Stimulated activated CD4-positive, alpha-beta T cell treated with anti-CD3 and anti-CD28 coated beads, Interleukin-2, amount 100 ng/mL, for 48 hours (primary cell): Measurements from ENCODE around the gene CLSTN2.

Source experiments
- DNase-seq, 2 donors: peaks; one replicate each; pipeline ENCODE4 v3.0.0-alpha.2; 2020

Gene CLSTN2

DNA sequence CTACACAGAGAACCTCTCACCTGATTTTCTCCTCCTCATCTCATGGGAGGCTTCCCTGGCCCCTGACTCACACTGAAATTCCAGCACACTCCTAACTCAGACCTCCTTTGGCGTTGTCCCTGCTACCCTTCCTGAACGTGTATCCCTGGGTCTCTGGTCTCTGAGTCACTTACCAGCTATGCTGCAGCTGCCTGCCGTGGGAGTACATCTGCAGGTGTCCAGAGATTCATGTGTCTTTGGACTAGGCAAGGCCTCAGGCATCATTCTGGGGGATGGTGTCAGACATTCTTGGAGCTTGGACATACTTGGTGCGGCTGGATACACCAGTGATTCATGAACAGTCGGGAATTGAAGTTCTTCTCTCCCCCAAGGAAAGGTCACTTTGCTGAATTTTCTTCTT is 594.1 kb downstream of the CLSTN2 start:
- no peak for DNase-seq

DNA sequence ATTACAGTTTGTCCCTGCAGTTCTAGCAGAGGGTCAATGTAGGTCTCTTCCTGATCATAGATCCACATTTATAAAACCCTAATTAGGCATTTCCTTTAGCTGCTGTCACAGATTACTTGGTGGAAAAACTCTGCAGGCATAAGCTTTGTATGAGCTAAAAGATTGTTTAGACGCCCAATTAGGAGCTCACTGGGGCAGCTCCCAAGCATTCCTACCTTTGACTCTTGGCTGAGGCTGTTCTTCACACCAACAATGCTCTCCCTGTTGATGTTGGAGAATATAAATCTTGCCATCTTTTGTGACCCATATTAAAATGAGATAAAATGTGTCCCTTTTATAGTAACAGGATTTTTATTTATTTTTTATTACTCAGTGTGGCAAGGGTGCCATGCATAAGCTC is 594.6 kb downstream of the CLSTN2 start:
- no peak for DNase-seq

DNA sequence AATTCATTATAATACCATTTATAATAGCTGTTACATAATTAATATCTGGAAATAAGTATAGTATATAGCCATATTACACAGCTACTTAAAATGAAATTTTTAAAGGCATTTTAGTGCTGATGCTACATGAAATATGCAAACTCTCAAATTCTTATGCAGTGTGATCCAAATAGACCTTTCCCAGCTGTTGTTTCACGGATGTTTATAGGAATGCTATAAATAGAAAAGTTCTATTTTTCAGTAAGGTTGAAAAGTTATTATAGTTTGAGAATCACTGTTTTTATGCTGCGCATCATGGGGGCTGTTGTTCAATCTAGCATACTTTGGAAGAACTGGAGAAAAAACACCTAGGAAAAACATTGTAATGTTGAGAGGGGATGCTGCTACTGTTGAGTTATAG is 595.1 kb downstream of the CLSTN2 start:
- no peak for DNase-seq

DNA sequence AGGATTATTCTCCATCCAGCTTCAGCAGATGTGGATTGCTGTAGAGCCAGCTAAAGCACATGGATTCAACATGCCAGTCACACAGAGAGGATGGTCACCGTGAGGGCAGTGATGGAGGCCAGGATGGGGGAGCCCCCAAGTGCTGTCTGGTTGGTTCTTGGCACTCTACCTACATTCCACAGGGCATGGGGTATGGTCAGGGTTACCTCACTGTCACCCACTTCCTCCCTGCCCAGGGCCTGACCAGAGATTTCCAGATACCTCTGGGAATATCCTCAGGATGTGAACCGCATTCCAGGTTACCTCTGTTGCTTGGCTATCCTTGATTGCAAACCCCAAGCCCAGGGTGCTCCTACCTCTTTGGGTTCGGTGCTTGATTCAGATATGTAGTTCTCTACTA is 595.6 kb downstream of the CLSTN2 start:
- DNase-seq = no peak

DNA sequence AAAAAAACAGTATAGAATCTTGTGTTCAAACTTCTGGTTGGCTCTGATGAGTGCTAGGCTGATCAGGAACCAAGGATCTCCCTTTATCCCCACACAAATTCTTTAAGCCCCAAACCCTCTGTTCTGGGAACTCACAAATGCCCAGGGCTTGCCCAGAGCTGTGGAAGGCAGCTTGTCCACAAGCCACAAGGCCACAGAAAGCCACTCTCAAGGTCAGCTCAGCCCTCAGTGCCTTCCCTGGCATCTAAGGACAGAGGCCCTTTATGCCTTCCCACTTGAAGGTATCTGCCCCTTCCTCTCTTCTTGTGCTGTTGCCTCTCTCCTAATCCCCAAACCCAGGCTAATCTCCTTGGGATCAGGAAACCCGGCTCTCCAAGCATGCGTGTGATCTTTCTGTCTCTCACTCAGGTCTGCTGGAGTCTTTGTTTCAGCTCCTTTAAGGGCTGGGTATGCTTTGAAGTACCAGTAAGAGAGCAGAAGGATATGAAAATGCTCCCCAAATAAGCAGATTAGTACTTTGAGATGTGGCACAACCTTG is 597.9 kb downstream of the CLSTN2 start:
- no peak for DNase-seq

DNA sequence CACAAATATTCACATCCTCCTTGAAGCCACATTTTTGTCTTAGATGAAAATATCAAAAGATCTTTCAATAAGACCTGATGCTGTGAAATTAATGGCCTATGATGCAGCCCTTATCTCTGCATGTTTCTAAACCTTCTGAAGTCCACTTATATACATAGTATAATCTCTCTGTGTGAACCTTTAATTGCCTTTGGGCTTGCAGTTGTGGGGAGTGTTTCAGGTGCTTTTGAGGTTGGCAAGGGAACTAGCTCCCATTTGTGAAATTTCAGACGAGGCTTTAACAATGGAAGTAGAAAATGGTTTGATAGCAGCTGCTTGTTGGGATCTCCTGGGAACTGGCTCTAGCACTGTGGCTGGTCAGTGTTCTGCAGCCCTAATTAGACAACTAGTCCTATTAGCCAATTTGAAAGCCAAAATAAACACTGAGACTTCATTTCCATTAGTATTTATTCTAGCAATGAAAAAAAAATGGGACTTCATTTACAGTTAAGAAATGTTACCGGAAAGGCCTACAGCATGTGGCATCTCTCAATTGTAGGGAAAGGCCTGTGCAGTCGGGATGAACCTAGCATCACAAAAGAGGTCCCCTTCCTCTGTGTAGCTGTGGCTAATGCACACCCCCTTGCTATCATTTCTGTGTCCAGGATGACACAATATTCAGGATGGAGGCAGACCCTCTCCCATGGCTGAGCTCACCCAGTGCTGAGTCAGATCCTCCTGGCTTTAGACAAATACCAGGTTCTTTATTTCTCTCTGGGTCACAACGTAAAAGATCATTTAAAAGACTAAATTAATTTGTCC is 602.1 kb downstream of the CLSTN2 start:
- DNase-seq = no peak

DNA sequence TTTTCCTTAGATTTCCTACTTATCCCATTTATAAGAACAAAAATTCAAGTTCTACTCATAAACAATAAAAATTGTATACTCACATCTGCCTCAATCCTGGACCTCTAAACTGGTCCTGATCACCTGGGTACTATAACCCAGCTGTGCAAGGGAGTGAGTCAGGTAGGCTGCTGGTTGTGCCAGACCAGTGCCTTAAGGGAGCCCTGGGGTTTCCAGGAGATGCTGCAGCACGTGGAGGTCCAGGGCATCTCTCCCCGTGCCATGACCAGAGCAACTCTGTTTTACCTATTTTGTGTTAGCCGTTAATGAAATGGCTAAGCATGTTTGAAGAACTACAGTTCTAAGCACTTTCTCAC is 602.7 kb downstream of the CLSTN2 start:
- no peak for DNase-seq

DNA sequence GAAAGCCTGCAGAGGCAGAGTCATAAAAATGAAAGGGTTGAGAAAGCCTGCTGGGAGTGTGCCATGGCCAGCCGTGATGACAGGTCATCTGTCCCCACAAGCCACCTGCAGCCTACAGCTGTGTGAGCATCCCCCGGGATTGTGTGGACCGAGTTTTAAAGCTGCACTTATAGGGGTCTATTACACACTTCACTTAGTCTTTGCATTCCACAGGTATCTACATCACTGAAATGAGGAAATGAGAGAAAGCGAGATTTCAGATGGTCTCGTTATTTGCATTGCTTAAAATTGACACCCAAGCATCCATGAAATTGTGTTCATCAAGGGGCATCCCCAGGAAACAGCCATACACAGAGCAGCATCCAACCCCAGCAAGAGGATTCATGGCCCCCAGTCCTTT is 605.3 kb downstream of the CLSTN2 start:
- DNase-seq = no peak

DNA sequence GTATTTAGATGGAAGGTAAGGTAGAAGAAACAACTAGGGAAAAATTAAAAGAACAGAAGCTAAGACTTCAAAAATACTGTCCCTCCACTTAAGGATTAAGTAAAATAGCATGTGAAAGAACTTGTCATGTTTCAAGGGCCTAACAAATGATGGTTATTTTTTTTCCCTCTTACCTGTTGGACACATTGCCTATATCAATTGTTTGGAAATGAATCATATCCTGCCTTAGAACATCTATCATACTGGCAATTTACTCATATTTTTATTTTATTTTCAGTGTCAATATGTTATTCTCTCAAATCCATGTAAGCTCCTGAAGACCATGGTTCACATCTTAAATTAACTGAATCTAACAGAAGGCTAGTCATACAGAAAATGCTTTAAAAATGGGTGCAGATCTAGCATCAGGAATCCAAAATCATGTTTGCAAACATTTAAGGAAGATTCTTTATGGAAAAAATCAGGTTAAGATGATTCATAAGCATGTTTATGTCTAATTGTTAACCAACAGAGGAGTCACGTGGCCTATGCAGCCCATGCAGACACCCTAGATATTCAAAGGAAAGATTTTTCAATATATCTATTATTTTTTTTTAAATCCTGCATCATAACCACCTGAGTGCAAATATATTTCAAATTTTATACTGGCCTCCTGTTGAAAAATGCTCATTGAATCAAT is 607.1 kb downstream of the CLSTN2 start:
- no peak for DNase-seq

DNA sequence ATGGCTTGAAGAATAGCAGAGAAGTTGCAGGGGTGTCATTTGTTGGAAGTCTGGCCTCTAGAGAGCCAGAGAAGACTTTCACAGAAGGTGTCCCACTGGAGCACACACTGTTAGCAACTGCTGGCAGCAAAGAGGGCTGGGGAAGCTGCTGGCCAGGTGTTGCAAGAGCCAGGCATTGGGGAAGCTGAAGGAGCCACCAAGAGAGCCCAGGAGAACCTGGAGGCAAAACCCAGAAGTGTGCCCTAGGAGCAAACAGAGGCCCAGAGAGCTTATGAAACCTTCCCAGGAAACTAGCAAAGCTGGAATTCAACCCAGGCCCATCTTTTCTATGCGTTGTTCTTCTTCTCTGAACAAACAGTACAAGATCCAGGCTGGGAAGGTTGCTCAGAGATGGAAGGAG is 610.2 kb downstream of the CLSTN2 start:
- no peak for DNase-seq

DNA sequence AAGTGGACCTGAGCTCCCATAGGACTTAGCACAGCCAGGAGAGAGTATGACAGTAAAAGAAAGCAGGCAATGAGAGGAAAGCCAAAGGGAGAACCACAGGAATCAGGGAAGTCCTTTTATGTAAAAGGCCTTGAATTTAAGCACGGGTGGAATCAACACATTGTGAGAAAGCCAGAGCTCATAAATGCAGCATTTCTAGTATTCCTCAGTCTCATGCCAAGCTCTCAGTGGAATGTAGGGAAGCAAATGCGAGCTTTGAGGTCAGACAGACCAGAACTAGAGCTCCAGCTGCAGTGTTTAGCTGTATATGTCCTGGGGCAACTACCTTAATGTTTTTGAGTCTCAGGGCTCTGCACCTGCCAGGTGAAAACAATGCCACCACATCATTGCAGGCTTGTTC is 610.8 kb downstream of the CLSTN2 start:
- DNase-seq = no peak

DNA sequence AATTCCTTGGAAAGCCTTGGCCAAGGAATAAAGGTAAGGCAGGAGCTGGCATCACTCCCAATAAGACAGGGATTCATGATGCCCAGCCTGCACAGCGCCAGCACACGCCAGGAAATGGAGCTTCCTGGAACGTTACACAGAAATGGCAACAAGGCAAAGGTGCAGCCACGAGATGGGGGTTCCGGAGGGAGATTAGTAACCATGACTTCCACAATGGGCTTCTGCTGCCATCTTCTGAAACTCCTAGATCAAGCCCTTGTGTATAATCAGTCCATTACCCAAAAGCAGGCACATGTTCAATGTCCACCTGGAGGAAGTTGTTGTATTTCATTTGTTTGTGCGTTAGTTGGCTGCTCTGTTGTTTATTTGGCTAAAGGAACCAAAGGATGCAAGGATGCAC is 611.7 kb downstream of the CLSTN2 start:
- no peak for DNase-seq

DNA sequence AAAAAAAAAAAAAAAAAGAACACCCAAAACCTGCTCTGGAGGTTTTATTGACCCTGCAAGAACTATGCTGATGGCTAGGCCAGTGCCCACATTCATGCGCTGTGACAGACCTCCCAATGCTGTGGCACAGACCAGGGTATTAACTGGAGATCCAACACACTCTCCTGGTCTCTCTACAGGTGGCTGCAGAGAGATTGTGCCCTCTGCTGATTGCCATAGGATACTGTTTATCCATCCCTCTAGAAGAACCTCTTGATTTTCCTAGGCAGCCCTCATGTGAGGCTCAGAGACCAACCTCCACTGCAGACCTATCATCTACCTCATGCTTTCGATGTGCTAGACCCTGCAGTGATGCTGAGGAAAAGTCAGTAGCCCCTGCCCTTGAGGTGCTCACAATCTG is 617.4 kb downstream of the CLSTN2 start:
- no peak for DNase-seq

DNA sequence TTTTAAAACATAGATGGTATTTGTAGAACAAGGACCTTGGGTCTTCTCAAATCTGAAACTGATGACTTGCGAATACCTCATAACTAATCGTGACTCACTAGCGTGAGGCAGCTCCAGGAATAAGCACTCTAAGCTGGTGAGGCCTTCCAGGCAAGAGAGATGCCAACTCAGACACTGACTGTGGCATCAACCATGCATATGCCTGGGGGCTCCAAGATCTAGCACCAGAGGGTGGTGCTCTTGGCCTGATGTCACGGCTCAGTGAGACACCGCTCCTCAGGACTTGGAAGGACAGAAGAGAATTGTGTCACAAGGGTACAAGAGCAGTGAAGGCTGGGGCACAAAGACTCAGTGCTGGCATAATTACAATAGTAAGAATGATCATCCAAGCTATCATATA is 617.9 kb downstream of the CLSTN2 start:
- no peak for DNase-seq

DNA sequence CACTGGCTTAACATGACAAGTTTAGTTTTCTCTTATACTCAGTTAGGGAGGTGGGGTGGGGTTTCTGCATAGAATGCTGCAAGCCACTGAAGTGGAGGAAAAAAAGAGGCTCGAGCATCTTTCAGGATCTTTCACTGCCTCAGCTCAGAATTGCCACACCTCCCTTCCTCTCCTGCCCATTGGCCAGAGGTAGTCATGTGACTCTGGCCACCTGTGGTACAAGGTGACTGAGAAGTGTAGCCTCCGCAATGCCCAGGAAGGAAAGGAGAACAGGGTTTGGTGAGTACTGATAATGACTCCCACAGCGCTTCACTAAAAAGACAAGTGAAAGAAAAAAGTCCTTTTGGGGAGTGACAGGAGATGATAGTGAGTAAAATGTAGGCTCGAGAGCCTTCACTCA is 618.6 kb downstream of the CLSTN2 start:
- no peak for DNase-seq

DNA sequence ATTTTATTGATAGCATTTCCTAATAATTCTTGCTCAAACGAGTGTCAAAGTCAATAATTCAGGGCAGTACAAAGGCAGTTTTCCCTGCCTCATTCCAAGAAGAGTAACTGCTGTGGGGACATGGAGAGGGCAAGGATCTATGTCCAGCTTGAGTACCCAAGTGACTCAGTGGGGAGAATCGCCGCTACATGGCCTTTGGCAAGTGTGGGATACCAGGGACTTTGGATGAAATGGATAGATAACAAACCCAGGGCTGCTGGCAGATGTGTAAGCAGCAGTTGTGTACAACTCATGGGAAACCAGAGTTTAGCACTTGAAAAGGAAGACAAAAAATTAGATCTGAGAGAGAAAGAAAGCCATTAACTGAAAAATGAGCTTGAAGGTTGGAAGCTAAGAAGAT is 620.7 kb downstream of the CLSTN2 start:
- no peak for DNase-seq

DNA sequence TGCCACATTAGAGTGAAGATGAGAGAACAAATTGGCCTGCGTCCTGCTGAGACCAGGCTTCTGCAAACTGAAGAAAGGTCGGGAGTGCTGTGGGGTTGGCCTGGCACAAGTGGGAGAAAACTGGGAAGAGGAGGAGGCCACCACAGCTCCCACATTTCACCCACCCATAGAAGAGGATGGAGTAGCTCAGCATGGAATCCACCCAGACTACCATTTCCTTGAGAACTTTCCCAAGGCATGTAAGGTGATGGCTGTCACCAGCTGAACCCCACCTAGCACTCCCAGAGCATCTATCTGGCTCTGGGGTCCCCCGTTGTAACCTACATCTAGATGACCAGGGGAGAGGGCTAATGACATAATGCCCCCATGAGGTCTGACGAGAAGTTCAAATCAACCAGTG is 622.5 kb downstream of the CLSTN2 start:
- DNase-seq = no peak

DNA sequence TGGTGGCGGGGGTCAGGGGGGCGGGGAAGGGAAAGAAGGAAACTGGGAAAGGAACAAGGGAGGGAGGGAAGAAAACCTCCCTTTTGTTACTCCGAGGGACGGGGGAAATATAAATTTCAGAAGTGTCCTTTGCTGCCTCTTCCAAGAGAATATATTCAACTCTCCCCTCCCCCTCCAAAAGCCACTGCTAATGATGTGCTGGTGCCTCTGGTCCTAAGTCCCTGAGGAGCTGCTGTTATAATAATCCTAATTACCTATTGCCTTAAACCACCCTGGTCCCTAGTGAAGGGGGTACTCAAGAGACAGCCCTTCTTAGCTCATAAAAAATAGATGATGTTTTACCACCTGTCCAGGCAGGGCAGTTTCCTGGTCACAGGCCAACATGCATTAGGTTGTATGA is 624.6 kb downstream of the CLSTN2 start:
- DNase-seq = no peak

DNA sequence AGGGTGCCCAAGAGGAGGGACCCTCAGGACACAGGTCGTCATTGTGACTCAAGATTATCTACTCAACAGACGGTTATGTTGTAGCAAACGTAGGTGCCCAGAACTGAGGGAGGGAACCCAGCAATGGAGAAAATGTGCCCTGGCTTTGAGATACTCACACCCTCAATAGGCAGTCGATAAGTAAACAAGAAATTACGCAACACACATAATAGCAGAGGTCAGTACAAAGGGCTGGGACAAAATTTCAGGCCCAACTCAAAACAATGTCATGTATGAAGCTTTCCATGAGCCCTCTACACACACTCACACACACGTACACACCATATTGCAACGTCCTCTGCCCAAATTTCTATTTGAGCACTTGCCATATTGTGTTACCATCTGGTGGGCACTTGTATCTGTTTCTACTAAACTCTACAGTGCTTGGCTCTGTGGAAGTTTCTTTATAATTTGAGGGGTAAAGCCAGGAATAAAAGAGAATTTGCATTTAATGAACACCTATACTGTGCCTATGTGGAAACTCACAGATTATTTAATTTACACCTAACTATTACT is 628.3 kb downstream of the CLSTN2 start:
- DNase-seq = no peak

DNA sequence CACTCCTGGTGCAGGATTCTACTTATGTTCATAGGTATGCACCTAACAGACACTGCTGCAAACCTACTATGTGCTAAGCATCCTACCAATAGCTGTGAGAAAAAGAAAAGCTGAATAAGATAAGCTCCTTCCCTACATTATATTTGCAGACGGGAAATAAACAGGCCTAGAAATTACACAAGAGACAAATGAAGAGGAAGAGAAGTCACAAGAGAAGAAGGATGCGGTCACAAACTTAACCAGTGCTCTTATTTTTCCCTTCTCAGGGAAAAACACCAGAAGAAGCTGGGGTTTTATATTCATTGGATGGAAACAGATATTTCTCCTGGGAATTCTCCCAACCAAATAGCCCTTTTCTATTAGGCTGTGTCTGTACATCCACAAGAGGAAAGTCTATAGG is 633.1 kb downstream of the CLSTN2 start:
- DNase-seq = no peak

DNA sequence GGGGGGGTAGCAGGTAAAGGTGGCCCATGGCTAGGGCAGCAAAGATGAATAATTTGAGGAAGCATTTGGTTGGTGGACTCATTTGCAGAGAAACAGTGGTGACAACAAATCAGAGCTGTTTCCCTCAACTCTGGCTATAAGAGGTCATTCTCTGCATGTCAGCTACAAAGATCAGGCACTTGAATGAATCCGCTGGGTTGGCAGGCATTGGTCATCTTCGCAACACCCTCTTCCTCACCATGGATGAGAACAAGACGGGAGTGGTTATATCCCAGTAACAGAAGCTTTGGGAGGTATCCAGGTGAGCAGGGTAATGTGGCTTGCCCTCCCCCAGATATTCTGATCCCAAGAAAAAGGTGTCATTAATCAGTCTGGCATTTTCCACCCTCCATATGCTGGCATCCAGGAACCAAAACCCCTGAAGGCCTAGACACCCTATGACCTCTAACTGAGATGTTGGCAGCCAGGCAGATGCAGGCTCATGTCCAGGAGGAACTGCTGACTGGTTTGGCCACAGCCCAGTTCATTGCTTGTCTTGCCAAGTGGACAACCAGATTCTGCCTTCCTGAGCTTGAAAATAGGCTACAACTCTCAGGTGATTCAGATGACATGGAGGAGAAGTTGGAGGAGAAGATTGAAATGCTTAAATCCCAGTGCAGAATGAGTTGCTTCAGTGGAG is 634.0 kb downstream of the CLSTN2 start:
- DNase-seq = no peak

DNA sequence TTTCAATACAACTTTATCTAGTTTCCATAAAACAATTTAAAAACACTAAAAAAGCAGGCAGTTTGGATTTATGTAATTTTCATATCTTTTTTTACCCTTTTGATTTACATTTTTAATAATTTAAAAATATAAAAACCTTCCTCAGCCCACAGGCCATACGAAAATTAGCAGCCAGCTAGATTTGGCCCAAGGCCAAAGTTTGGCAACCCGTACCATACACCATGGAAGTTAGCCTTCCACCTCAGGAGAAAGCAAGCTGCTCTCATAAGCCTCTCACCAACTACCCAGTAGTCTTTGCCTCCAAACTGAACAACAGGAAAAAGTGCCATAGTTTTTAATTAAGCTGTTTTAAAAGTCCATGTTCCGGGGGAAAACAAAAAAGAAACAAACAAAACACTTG is 635.6 kb downstream of the CLSTN2 start:
- no peak for DNase-seq

DNA sequence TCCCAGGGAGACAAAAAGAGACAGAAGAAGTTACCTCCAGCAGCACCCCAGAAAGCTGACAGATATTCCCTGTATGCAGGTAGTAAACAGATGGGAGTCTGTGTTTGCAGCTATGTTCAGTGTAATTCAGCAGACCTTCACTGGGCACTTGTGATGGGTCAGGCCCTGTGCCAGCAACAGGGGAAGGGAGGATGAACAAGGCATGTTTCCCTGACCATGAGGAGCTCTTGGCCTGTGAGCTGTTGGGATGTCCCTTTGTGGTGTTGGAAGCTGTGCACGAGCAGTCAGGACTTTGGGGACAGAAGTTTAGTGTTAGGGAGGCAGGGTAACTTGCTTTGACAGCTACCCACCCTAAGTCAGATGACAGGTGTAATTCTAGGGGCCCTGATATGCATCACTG is 636.9 kb downstream of the CLSTN2 start:
- DNase-seq = no peak

DNA sequence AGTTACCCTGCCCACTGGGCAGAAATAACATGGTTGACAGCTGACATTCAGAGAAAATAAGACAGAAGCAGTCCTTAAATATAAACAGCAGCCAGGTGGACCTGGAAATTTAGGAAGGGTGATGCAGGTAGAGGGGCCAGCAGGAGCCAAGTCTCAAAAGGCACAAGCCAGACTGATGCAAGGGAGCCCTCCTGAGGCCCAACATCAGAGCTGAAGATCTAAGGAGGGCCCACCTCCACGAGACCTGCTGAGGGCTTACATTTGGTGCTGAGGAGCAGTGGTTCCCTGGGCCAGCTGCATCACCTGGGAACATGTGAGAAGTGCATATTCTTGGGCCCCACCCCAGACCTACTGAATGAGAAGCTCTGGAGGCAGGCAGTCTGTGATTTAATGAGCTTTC is 637.3 kb downstream of the CLSTN2 start:
- no peak for DNase-seq
